Liver (tissue), 9 donors: Measurements from ENCODE around the gene MINDY1. TPM values are rescaled to one million over a fixed set of nuclear protein-coding genes. Genes with fewer than 3 reads are reported as not detected.

ENCODE experiments used
- DNase-seq: peaks from one replicate; pipeline ENCODE4 v3.0.0-alpha.2; 2017; ENCODE audit warnings: low spot score
- H3K27ac ChIP-seq, 2 donors: one replicate each; pipeline ENCODE4 v1.7.0; 2013; ENCODE audit warnings: inconsistent platforms in 2 of 2, low read length in 2 of 2, control low read depth in 1 of 2, low read depth in 1 of 2, mild to moderate bottlenecking in 1 of 2
- H3K27me3 ChIP-seq, 4 donors: one replicate each; pipeline versions ENCODE4 v1.6.1 to v1.7.0; 2013; ENCODE audit warnings: low read length in 3 of 4, inconsistent platforms in 1 of 4, mild to moderate bottlenecking in 1 of 4, moderate library complexity in 1 of 4; ENCODE audit not compliant: control insufficient read depth in 4 of 4, insufficient read depth in 4 of 4
- H3K36me3 ChIP-seq, 4 donors: one replicate each; pipeline versions ENCODE4 v1.6.1 to v1.7.0; 2013; ENCODE audit warnings: low read length in 3 of 4, mild to moderate bottlenecking in 3 of 4, low read depth in 1 of 4, moderate library complexity in 1 of 4; ENCODE audit not compliant: control insufficient read depth in 4 of 4, insufficient read depth in 3 of 4
- H3K4me1 ChIP-seq, 4 donors: one replicate each; pipeline versions ENCODE4 v1.6.1 to v1.7.0; 2013; ENCODE audit warnings: low read length in 3 of 4, mild to moderate bottlenecking in 3 of 4, moderate library complexity in 1 of 4; ENCODE audit not compliant: control insufficient read depth in 4 of 4, insufficient read depth in 4 of 4
- H3K4me3 ChIP-seq, 3 donors: one replicate each; pipeline versions ENCODE4 v1.6.1 to v1.7.0; 2013; ENCODE audit warnings: low read length in 3 of 3, control low read depth in 1 of 3, low read depth in 1 of 3, mild to moderate bottlenecking in 1 of 3
- H3K9ac ChIP-seq, 2 donors: one replicate each; pipeline ENCODE4 v1.7.0; 2013; ENCODE audit warnings: low read length in 2 of 2, mild to moderate bottlenecking in 2 of 2, moderate library complexity in 2 of 2, control low read depth in 1 of 2, low read depth in 1 of 2
- H3K9me3 ChIP-seq, 4 donors: one replicate each; pipeline versions ENCODE4 v1.6.1 to v1.7.0; 2013; ENCODE audit warnings: low read length in 3 of 4; ENCODE audit not compliant: control insufficient read depth in 4 of 4
- ATF3 ChIP-seq: IDR thresholded peaks from 2 replicates; pipeline ENCODE4 v1.6.1; 2016; ENCODE audit warnings: antibody characterized with exemption
- CTCF ChIP-seq: fragments of 150-350 bp; IDR thresholded peaks from 2 replicates; pipeline ENCODE4 v1.5.1; 2017; ENCODE audit warnings: improper control_type of control experiment, low read depth, low read length; ENCODE audit not compliant: missing input control
- EGR1 ChIP-seq, 2 donors: IDR thresholded peaks; 2 replicates each; pipeline ENCODE4 v1.6.1; 2016 to 2018; ENCODE audit warnings: antibody characterized with exemption in 2 of 2, low read depth in 2 of 2
- FOXA1 ChIP-seq: IDR thresholded peaks from 2 replicates; pipeline ENCODE4 v1.6.1; 2016; ENCODE audit warnings: antibody characterized with exemption
- FOXA2 ChIP-seq: IDR thresholded peaks from 2 replicates; pipeline ENCODE4 v1.6.1; 2016; ENCODE audit warnings: antibody characterized with exemption
- GABPA ChIP-seq, 2 donors: IDR thresholded peaks in 1 of 2; conservative IDR thresholded peaks in 1 of 2; 2 replicates each; pipeline ENCODE4 v1.6.1; 2016; ENCODE audit warnings: antibody characterized with exemption in 2 of 2, mild to moderate bottlenecking in 1 of 2, moderate library complexity in 1 of 2
- HNF4A ChIP-seq, 2 donors: conservative IDR thresholded peaks; 2 replicates each; pipeline ENCODE4 v1.6.1; 2016; ENCODE audit warnings: antibody characterized with exemption in 2 of 2, mild to moderate bottlenecking in 2 of 2
- HNF4G ChIP-seq: IDR thresholded peaks from 2 replicates; pipeline ENCODE4 v1.6.1; 2016; ENCODE audit warnings: antibody characterized with exemption
- JUND ChIP-seq, 2 donors: IDR thresholded peaks; 2 replicates each; pipeline ENCODE4 v1.6.1; 2016; ENCODE audit warnings: antibody characterized with exemption in 2 of 2
- MAX ChIP-seq: IDR thresholded peaks from 2 replicates; pipeline ENCODE4 v1.6.1; 2016; ENCODE audit warnings: antibody characterized with exemption
- NR2F2 ChIP-seq: IDR thresholded peaks from 2 replicates; pipeline ENCODE4 v1.6.1; 2016; ENCODE audit warnings: antibody characterized with exemption
- RAD21 ChIP-seq, 2 donors: IDR thresholded peaks; 2 replicates each; pipeline ENCODE4 v1.6.1; 2016; ENCODE audit warnings: antibody characterized with exemption in 2 of 2, mild to moderate bottlenecking in 2 of 2
- REST ChIP-seq: IDR thresholded peaks from 2 replicates; pipeline ENCODE4 v1.6.1; 2016; ENCODE audit warnings: antibody characterized with exemption, mild to moderate bottlenecking
- SP1 ChIP-seq: IDR thresholded peaks from 2 replicates; pipeline ENCODE4 v1.6.1; 2018; ENCODE audit warnings: antibody characterized with exemption, mild to moderate bottlenecking
- TAF1 ChIP-seq: conservative IDR thresholded peaks from 2 replicates; pipeline ENCODE4 v1.6.1; 2016; ENCODE audit warnings: antibody characterized with exemption, mild to moderate bottlenecking
- ZBTB33 ChIP-seq: IDR thresholded peaks from 2 replicates; pipeline ENCODE4 v1.6.1; 2016; ENCODE audit warnings: antibody characterized with exemption
- WGBS: extraction: QIAGEN DNeasy Blood & Tissue Kit; methylation state at CpG from one replicate; pipeline ENCODE4 v1.1.7; 2013; 5-methylcytosine and 5-hydroxymethylcytosine counted together
- polyA plus RNA-seq, 2 donors: library from polyadenylated mRNA; stranded (reverse) in 1 of 2; unstranded in 1 of 2; fragments of 200-250 nt in 1 of 2; fragments of >200 nt in 1 of 2; fragmentation: Nextera tagmentation in 1 of 2; extraction: Ambion mirVana in 1 of 2; gene quantifications; one replicate each; pipeline versions ENCODE4 v1.2.1 to v1.2.3, GENCODE V29; 2013 to 2015
- total RNA-seq, 2 donors: library from RNA; depleted of rRNA; stranded (reverse); fragments of >200 nt; gene quantifications; one replicate each; pipeline ENCODE4 v1.2.3, GENCODE V29; 2014
- donor health status: healthy.
- donor health status: healthy.
- donor health status: healthy.
- donor health status: healthy.
- donor health status: healthy.

MINDY1 gene
- total and polyA plus RNA-seq, 4 donors: 7.3 to 21.3 (median 9.0) TPM

GRCh38 chr1:150987924-150988323, 18.8 kb downstream of the MINDY1 start:
- WGBS: 93% methylated on average over 7 of the region's 7 CpGs
- no peak for TF ChIP-seq RAD21 (IDR thresholded peaks at IDR 0.05)
- no peak for TF ChIP-seq CTCF
- no peak for TF ChIP-seq ZBTB33
- no peak for TF ChIP-seq HNF4A (conservative IDR thresholded peaks at IDR 0.05)
- no peak for TF ChIP-seq ATF3
- no peak for TF ChIP-seq REST
- TF ChIP-seq HNF4G: no peak
- TF ChIP-seq SP1: no peak
- no peak for TF ChIP-seq NR2F2
- TF ChIP-seq JUND (IDR thresholded peaks at IDR 0.05): no peak
- TF ChIP-seq FOXA2: no peak
- no peak for TF ChIP-seq FOXA1
- TF ChIP-seq GABPA (IDR thresholded peaks at IDR 0.05 in 1 of 2, conservative IDR thresholded peaks at IDR 0.05 in 1 of 2): no peak
- TF ChIP-seq EGR1 (IDR thresholded peaks at IDR 0.05; ENCODE audit: low read depth in 2 of 2): no peak

GRCh38 chr1:150985179-150985825, 21.4 kb downstream of the MINDY1 start:
- Histone ChIP-seq H3K27me3 (no peaks in the 10 kb centered on the region), H3K9ac (no peak overlapping the region), H3K9me3 (no peaks in the 10 kb centered on the region), H3K27ac (no peak overlapping the region), H3K4me3 (no peak overlapping the region), H3K36me3 (peaks cover 0 to 16% (median 11%) of the 10 kb centered on the region in 4 donors), H3K4me1 (peaks cover 16 to 28% (median 23%) of the 10 kb centered on the region in 4 donors)
- DNase-seq: no peak
- 92% methylated on average over 2 of the region's 2 CpGs for WGBS
- TF ChIP-seq MAX: no peak
- TF ChIP-seq TAF1: no peak
- TF ChIP-seq FOXA2: no peak
- TF ChIP-seq FOXA1: no peak
- TF ChIP-seq CTCF: no peak

More at GRCh38 chr1:150987924-150988323, 18.8 kb downstream of the MINDY1 start:
- no peaks in the 10 kb centered on the region for H3K9me3 ChIP-seq
- H3K4me1 ChIP-seq: peaks cover 0 to 6% (median 3%) of the 10 kb centered on the region in 4 donors
- H3K27ac ChIP-seq: no peak overlapping the region
- peaks cover 0 to 16% (median 11%) of the 10 kb centered on the region in 4 donors for H3K36me3 ChIP-seq
- no peak for DNase-seq
- H3K4me3 ChIP-seq: no peak overlapping the region
- H3K9ac ChIP-seq: no peak overlapping the region
- no peaks in the 10 kb centered on the region for H3K27me3 ChIP-seq
